Fibroblast of mammary gland (primary cell): ENCODE measurements around the gene BAHD1.

Experiments used
- DNase-seq: peaks from one replicate; pipeline ENCODE4 v3.0.0-alpha.2; 2010; ENCODE audit warnings: low read depth
- H3K4me3 ChIP-seq: 2 replicates; pipeline ENCODE4 v1.5.1; 2011; ENCODE audit warnings: low read depth, mild to moderate bottlenecking, low read length, moderate library complexity; ENCODE audit not compliant: control insufficient read depth
- CTCF ChIP-seq: conservative IDR thresholded peaks from 2 replicates; pipeline ENCODE4 v1.5.1; 2011; ENCODE audit warnings: low read depth, low read length, inconsistent platforms; ENCODE audit not compliant: control insufficient read depth, insufficient read depth

The BAHD1 gene

GRCh38 chr15:40516322-40516721, 75.6 kb downstream of the BAHD1 start:
- no peak overlapping the region for H3K4me3 ChIP-seq
- DNase-seq = no peak
- TF ChIP-seq CTCF = no peak
